Measurements from ENCODE around the gene GTF3C1.

DNA sequence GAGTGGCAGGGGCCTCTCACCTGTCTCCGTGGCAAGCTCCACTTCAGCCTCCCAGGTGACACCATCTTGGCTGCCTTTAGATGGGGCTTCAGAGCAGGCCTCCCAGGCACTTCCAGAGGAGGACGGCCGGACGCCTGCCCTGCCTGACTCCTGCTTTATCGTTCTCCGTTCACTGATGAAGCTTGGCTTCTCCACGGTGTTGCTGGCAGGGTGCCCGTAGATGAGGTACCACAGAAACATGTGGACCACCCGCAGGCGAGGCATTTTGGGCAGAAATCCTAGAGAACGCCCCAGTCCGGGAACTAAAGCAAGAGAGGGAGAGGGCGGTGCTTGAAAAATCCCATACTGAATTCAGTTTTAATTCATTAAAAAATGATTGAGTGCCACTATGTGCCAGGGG lies 54.5 kb downstream of the GTF3C1 start:
- TF ChIP-seq, protein P1, sequence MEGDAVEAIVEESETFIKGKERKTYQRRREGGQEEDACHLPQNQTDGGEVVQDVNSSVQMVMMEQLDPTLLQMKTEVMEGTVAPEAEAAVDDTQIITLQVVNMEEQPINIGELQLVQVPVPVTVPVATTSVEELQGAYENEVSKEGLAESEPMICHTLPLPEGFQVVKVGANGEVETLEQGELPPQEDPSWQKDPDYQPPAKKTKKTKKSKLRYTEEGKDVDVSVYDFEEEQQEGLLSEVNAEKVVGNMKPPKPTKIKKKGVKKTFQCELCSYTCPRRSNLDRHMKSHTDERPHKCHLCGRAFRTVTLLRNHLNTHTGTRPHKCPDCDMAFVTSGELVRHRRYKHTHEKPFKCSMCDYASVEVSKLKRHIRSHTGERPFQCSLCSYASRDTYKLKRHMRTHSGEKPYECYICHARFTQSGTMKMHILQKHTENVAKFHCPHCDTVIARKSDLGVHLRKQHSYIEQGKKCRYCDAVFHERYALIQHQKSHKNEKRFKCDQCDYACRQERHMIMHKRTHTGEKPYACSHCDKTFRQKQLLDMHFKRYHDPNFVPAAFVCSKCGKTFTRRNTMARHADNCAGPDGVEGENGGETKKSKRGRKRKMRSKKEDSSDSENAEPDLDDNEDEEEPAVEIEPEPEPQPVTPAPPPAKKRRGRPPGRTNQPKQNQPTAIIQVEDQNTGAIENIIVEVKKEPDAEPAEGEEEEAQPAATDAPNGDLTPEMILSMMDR (IDR thresholded peaks at IDR 0.05): no peak
- TF ChIP-seq POLR2A (IDR thresholded peaks at IDR 0.05) (no peak), POLR2AphosphoS5 (IDR thresholded peaks at IDR 0.05) (no peak), EP300 (IDR thresholded peaks at IDR 0.05) (no peak)
